ENCODE results near the gene TTLL5.
A peak's percentile ranks its signal among the peaks of the same experiment; 100 is the strongest.

TTLL5 gene

DNA sequence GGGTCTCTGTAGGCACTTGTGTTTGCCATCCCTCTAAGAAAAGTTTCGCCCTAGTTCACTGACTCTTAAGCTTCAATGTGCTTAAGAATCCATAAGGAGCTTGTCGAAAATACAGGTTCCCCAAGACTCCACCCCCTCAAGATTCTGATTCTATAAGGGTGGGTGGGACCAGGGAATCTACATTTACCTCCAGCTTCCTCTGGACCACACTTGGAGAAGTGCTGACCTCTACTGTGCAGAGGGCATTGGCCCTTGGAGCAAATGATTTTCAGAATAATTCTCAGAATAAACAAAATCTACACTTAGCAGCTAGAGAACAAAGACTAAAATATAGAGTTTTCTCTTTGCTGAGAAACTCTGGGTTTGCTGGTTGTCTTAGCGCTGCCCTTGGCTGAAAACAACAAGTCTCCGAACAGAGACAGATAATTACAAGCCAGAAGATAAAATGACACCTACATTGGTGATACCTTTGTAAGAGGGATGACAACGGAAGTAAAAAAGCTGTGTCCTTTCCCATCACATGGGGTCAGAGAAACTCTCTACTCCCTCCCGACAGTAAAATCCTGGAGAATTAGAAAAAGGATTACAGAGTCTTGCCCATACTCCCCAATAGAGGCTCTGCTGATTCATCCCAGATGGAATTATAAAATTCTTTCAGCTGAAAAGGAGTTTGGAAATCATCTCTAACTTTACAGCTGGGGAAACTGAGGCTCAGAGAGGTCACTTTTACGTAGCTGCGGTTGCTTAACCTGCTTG is 316.0 kb downstream of the TTLL5 start:
- DNase-seq = no peak

DNA sequence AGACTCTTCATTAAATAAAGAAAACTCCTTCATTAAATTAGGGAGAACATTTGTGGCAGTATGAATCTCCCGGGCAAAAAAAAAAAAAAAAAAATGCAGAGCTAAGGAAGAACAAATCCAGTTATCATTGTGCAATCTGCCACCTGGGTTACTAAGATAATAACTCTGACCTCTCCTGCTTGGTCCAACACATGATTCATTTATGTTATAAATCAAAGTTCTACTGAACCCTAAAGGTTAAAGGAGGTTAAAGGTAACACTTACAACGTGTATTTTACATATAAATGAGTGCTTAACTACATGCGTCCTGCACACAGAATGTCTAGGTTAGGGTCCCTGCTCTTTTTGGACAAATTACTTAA is 316.5 kb downstream of the TTLL5 start:
- no peak for DNase-seq

DNA sequence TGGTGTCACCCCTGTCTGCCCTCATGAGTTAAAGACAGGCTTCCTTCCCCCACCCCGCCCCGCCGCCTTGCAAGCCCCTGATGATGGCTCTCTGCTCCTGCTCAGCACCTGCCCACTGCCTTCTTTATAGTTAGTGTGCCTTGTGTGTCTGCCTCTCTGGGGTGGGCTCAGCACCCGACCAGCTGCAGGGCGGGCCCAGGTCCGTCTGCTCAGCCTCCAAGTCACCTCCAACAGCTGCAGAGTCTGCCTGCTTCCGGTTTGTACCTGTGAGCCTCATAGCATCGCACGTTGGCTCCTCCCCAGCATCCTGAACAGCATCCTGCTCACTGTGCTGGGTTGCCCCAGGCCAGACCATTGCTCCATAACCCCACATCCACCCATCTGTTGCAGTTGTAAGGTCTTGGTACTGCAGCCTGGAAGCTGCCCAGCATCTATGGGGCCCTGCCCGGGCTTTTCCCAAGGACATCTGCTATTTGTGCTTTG is 317.2 kb downstream of the TTLL5 start:
- DNase-seq = no peak

DNA sequence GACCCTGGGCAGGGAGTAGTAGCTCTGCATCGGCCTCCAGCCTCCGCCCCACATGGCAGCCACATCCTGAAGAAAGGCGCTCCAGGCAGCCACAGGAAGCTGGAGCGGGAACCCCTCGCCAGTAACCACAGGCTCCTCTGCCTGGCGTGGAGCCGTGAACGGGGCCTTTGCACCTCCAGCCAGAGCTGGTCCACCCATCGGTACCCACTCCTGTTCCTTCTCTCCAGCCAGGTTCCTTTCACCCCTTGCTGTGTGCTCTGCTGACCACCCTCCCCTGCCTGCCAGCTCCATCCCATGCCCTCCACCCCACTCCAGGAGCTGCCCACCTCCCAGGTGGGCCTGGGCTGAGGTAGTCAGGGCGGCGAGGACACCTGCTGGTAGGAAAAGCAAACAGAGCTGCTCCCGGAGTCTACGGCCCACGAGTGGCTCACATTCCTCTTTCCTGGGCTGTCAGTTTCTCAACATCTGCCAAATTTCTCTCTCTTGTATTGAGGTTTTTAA is 318.1 kb downstream of the TTLL5 start:
- DNase-seq = peak in 1 of 2 experiments; percentile 17

DNA sequence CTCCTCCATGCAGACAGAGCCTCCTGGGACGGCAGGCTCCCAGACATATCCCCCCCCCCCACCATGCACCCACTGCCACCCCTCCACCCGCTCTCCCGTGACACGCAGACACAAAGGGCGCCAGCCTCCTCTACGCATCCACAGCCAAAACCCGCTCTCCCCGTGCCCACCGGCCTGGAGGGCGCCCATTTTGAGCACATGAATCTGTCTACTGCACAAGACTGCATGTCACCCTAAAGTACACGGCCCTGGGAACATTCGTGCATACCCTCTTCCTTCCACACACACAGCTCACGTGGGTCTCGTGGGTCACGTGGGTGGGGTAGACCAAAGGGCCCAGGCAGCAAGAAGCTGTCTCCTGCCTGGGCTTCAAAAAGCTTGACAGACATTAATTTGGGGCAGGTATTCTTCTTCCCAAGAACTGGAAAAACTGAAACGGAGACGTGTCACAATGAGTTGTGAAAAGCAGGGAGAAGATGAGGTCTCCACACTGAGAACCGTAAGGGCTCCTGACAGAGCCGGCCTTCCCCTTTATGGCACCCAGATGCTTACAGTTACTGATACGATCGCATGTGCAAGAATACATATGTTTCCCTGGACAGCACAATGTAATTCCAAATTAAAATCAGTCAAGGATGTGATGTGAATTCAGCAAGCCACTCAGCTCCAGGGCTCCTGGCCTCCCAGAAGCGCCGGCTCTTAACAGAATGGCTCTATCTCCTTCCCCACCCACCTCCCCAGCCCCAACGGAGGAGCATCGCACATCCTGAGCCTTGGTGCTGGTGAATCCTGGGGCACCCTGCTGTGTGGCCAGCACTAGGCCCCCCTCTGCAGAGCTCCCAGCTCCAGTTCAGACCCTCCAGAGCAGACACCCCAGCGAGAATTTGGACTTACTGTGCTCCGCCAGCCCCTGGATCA is 318.9 kb downstream of the TTLL5 start:
- DNase-seq = no peak

DNA sequence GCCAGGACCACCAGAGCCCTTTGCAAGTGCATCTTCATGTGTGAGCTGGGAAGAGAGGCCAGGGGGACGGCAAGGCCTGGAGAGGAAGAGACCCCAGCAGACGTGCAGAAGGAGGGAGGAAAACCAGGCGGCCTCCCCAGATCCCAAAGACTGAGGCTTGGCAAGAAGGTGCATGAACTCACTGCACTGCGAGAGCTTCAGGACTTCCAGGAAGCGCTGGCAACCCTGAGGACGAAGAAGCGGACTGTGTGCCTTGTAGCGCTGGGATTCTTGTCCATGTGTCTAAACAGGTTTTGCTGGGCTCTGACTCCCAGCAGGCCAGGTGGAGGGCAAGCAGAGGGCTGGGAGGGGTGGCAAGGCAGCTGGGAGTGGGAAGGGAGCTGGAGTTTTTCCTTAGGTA is 319.8 kb downstream of the TTLL5 start:
- DNase-seq = no peak

DNA sequence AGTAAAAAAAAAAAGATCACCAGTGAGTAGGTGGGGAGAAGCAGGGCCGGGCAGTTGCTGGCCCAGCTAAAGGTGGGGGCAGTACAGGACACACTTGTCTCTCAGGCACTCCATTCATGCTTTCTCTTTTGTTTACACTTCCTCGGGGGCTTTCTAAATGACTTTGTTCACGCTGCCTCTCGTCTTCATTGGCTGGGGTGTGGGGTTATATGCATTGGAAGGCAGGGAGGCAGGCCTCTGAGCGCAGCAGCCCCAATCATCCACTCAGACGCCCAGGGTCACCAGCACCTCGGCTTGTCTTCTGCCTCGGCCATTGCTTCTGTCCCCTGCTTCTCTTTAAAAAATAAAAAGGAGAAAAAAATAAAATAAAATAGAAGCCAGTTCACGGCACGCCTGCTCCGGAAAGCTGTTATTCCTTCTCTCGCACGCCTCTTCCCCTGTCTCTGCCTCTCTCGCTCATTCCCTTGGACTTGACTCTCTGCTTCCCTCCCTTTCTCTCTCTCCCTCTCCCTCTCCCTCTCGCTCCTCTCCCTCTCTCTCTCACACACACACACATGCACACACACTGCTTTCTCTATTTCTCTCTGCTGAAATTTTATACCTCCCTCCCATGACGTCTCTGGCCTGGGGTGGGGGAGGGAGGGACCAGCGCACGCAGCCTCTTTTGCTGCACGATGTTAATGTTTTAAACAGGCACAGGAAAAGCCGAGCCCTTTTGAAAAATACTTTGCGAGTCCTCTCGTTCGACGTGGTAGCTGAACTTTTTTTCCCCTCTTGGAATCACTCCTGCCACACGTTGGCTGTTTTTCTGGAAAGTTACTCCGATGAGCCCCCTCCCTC is 320.6 kb downstream of the TTLL5 start, which contains the start of gene TGFB3:
Gene TGFB3 (minus strand): TSS at position 570 of the 840 bp plus-strand sequence. CDS start 1,102 bp downstream, outside the sequence.
- DNase-seq = peak; percentile 45 to 53

DNA sequence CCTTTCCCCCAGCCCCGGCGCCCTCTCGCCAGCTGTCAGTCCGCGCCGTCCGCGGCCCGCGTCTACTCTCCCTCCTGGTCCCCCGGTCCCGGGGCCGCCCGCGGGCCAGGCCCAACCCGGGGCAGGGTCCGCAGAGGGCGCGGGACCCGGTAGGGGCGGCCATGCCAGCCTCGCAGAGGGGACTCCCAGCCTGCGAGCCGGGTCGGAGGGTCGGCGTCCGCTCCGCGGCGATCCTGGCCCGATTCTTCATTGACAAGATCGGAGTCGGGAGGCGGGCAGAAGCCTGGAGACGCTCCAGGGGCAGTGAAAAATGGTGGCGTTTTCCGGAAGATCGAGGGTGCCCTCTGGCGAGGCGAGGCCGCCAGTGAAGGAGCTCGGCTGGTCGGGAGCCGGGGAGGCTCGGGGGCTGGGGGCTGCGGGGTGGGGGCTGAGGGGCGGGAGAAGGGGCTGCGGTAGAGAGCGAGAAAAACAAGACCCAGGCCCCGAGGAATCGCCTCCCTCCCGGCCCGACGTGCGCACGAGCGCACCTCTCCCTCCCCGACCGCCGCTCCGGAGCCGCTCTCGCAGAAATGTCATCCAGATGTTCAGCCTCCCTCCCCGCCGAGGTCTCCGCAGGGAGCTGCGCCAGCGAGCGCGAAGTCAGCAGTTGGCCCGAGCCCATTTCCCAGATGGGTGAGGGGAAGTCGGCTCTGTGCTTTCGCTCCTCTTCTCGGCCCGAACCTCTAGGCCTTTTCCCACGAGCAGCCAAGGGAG is 321.4 kb downstream of the TTLL5 start:
- DNase-seq = peak; percentile 68 to 70

DNA sequence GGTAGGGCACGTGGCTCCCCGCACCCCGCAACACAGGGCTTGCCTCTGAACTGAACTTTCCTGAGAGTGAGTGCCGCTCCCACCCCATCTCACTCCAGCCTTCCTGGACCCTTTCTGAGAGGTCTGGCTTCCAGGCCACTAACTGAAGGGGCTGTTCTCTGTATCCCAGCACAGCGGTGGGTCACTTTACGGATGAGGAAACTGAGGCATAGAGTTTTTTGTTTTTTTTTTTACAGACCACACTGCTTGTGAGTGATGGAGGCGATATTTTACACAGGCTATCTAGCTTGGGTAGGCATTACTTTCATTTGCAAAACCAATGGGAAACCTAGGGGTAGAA is 321.9 kb downstream of the TTLL5 start:
- no peak for DNase-seq

DNA sequence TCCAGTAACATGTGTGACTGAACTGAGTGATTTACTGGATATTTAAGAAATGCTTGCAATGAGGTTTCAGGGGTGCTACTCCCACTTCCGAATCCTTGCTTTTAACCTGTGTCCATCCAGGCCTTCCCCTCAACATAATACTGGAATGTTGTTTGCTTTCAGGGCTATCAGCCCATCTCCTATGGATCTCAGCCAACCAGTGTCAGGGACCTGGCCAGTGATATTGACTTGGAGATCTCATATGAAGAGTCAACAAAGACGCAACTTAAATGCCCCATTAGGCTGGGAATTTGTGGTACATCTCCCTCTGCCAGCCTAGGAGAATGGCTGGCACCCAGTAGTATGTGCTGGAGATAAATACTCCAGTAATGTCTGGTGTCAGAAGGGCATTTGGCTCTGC is 323.6 kb downstream of the TTLL5 start:
- no peak for DNase-seq

DNA sequence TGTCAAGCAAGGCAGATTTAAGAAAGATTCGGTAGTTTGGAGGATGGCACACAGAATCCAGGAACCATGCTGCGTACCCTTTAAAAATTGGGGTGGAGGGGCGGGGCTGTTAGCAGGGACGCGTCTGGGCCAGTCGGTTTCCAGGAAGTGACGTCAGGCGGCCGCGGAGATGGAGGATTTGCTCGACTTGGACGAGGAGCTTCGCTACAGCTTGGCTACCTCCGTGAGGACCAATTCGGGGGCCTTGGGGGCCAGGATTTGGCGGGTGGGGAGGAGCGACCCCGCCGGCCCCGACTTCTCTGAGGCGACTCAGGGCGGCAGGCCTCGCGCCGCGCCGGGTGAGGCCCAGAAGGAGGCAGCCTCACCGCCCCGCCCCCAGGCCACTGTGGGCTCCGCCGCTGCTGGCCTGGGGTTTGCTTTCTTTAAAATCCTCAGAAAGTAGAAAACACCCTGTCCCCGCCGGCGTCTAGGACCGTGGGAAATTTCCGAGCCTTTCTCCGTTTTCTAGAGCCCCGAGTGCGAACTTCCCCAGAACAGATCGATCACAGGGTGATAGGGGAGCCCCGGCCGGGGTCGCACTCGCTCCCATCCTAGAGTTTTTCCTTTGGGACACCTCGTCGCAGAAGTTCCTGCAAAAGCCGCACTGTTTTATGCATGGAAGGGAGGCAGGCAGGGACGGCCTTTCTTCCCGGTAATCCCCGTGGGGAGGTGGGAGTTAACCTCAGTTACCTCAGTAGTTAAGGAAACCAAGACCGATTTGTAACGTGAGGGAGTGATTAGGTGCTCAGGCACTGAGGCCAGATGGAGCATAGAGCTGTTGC is 324.8 kb downstream of the TTLL5 start, which contains the start of gene IFT43:
Gene IFT43 (plus strand): TSS at position 146 of the 821 bp plus-strand sequence. CDS start 24 bp downstream, at position 170.
- peak; percentile 86 to 89 for DNase-seq

DNA sequence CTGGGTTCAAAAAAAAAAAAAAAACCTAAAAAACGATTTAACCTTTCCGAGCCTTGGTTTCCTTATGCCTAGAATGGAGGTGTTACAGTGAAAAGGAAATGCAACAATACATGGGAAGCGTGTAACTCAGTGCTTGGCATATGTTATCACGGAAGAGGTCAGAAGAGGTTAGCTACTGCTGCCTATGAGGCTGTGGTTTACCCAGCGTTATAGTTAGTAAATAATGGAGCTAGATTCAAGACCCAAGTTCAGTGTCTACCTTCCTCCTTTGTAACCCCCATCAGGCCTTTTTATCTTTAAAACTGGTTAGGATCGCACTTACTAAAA is 325.4 kb downstream of the TTLL5 start:
- DNase-seq = no peak

DNA sequence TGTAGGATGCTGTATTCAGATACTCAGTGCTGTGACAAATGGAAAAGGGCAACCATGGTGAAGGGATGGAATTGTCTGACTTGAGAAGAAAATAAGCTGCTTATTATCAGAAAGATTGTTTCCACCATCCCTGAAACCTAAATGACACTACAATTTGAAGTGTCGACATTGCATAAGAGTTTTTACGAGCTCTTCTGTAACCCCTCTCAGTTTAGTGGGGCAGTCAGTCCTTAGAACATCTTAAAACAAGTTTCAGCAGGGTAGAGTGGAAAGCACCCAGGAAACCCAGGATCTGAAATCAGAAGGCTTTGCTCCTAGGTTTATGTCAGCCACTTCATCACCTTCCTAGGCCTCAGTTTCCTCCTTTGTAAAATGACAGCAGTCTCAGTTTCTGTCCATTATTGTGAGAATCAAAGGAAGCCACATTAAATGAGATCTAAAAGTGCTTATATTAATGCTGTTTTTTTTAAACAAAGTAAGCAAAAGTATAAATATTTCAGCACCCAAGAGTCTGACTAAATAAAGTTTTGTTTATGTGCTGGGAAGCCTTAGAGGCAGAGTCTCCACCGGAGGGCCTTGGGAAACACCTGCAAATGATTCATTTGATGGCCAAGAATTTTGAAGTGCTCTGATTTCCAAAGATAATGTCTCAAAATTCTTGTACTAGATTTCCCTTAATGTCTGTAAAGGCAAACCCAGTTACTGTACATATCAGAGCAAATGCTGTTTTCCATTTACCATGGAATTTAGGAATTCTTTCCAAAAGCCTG is 326.3 kb downstream of the TTLL5 start:
- no peak for DNase-seq

DNA sequence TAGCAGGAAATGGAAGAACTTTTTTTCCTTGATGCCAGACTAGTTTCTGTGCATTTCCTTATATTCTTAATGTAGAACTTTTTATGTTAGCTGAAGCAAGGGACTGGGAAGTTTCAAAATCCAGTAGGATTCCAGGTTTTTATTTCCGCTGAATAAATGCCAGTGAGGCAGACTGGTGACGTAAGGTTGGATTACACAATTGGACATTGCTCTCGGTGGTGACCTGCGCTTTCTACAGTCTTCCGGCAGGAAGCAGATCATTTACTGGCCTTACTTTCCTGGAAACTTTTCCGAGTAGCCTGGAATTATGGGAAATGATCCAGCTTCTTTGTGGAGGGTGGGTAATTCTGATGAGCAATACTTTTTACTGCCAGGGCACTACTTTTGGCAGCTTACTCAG is 328.1 kb downstream of the TTLL5 start:
- DNase-seq = no peak

DNA sequence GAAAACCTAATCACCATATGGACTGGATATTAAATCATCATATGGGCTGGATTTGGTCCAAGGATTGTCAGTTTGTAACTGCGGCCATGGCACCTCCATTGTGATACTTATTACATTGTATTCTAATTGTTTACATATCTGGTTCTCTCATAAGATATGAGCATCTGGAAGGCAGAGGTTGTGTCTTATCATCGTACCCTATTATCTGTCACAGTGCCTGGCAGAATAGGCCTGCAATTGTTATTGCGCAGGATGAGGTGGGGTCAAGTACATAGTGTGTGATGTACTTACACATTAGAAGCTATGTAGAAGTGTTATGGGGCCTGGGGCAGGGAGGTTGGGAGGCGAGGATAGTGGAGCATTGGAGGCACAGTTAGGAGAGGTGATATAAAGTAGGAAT is 329.3 kb downstream of the TTLL5 start:
- DNase-seq = no peak

DNA sequence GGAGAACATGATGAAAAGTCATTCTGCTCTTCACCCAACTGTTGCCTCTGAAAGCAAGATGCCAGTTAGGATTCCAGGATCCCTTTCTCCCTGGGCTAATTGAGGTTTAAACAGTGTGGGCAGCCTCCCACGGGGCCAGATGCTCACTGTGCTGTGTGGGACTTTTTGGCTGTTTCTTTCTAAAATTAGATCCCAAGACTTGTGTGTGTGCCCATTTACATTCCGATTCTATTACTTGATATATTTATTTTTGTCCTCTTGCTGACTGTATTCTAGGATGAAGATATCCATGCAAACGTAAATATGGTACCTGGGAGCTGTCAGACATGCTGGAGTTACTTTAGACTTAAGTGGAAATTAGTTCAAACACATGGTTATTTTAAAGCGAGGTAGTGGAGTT is 330.7 kb downstream of the TTLL5 start:
- no peak for DNase-seq

DNA sequence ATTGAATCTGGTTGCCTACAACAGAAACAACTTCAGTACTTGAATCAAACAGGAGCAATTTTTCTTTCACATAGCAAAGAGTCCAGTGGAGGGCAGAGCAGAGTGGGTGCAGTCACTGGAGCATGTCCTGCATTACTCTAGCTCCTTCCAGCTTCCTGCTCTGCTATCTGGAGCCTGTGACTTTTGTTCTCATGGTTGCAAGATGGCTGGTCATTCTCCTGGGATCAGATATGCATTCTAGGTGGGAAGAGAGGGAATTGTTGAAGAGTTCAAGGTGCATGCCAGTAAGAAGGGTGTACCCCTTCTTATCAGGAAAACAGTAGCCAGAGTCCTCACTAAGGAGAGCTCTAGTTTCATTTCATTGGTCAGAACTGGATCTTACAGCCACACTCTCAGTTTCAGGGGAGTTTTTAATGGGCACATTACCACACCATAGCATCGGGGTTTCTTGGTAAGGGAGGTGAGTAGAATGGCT is 332.6 kb downstream of the TTLL5 start:
- DNase-seq = no peak

DNA sequence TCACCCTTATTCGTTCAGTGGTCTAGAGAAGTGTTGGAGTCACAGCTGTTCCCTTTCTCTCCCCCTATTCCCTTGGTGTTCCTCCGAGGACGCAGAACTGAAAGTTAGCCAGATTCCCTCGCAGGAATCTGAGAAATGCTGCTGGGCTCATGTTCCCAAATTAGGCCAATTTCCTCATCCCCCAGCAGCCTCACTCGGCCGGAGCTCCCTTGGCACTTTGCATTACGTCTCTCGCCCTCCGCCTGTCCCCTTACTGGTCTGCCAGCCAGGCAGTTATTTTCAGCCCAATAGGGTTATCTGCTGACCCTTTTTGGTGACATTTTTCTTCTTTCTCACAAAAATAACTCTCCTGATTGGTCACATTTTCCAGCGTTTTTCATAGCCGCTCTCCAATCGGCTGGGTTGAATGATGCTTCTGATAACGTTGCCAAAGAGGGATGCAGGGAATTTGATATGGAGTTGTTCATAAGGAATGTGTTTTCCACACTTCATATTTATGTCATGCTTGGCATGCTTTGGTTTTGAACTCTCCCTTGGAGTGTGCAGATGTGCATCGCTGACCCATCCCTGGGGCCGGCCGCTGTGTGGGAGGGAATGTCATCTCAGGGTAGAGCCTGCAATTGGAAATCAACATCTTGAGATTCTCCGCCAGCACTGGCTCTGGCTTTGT is 334.5 kb downstream of the TTLL5 start:
- DNase-seq = no peak

DNA sequence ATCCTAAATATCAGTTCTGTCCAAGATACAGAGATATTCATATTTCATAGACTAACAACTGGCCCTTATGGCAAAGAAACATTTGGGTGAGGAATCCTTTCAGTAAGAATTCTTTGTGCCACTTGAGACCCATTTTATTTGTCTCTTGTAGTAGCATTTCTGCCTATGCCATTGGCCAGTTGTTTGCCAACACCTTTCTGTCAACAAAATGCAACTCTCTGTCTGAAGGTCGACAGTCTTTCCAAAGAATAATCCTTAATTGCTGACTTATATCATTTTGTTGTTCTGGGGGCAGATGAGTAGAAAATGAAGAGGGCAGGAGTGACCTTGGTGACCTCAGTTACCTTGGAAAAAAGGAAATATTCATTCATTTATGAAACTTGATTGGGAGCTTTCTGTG is 335.4 kb downstream of the TTLL5 start:
- no peak for DNase-seq

Measured in stimulated activated CD4-positive, alpha-beta T cell treated with anti-CD3 and anti-CD28 coated beads, Interleukin-4, amount 100 ng/mL, for 4 hours (primary cell).